H9 (cell line): ENCODE data around the gene JADE2. TPM values are rescaled to one million over a fixed set of nuclear protein-coding genes. Genes with fewer than 3 reads are reported as not detected.

Experiments
- DNase-seq: peaks from one replicate; pipeline ENCODE4 v3.0.0-alpha.2; 2017
- H2AFZ ChIP-seq: one replicate; pipeline ENCODE4 v1.6.1; 2013; ENCODE audit warnings: mild to moderate bottlenecking, low read length, control low read depth, moderate library complexity
- H2AK5ac ChIP-seq: 2 replicates; pipeline ENCODE4 v1.6.1; 2013; ENCODE audit warnings: low read length, control low read depth, mixed read lengths; ENCODE audit not compliant: insufficient read length
- H2BK120ac ChIP-seq: one replicate; pipeline ENCODE4 v1.6.1; 2013; ENCODE audit warnings: low read depth, mild to moderate bottlenecking, low read length, control low read depth, inconsistent platforms; ENCODE audit not compliant: poor library complexity, severe bottlenecking
- H2BK12ac ChIP-seq: 2 replicates; pipeline ENCODE4 v1.6.1; 2013; ENCODE audit warnings: low read length, control low read depth, mixed read lengths, low read depth; ENCODE audit not compliant: insufficient read length
- H2BK15ac ChIP-seq: 2 replicates; pipeline ENCODE4 v1.6.1; 2013; ENCODE audit warnings: low read depth, low read length, control low read depth
- H2BK20ac ChIP-seq: one replicate; pipeline ENCODE4 v1.6.1; 2013; ENCODE audit warnings: low read depth, mild to moderate bottlenecking, low read length, control low read depth, inconsistent platforms; ENCODE audit not compliant: poor library complexity, severe bottlenecking
- H2BK5ac ChIP-seq: 2 replicates; pipeline ENCODE4 v1.6.1; 2013; ENCODE audit warnings: low read length, control low read depth, mixed read lengths; ENCODE audit not compliant: insufficient read length
- H3K14ac ChIP-seq: 2 replicates; pipeline ENCODE4 v1.6.1; 2013; ENCODE audit warnings: low read length, control low read depth; ENCODE audit not compliant: insufficient read depth
- H3K18ac ChIP-seq: 2 replicates; pipeline ENCODE4 v1.6.1; 2013; ENCODE audit warnings: low read depth, mild to moderate bottlenecking, mixed read lengths, low read length, control low read depth; ENCODE audit not compliant: insufficient read length
- H3K23ac ChIP-seq: 2 replicates; pipeline ENCODE4 v1.6.1; 2013; ENCODE audit warnings: low read length, control low read depth, mixed read lengths, low read depth; ENCODE audit not compliant: insufficient read length
- H3K23me2 ChIP-seq: 2 replicates; pipeline ENCODE4 v1.6.1; 2013; ENCODE audit warnings: low read depth, mild to moderate bottlenecking, mixed read lengths, low read length, control low read depth; ENCODE audit not compliant: insufficient read length, poor library complexity, severe bottlenecking
- H3K27ac ChIP-seq: 2 replicates; pipeline ENCODE4 v1.5.1; 2013; ENCODE audit warnings: low read length, control low read depth, mixed read lengths, low read depth; ENCODE audit not compliant: insufficient read length
- H3K27me3 ChIP-seq: 2 replicates; pipeline ENCODE4 v1.6.1; 2013; ENCODE audit warnings: low read length, control low read depth, inconsistent platforms; ENCODE audit not compliant: insufficient read depth
- H3K4ac ChIP-seq: 2 replicates; pipeline ENCODE4 v1.6.1; 2013; ENCODE audit warnings: low read depth, mild to moderate bottlenecking, control low read depth, inconsistent platforms, low read length, moderate library complexity
- H3K4me1 ChIP-seq: 2 replicates; pipeline ENCODE4 v1.6.1; 2013; ENCODE audit warnings: low read length, control low read depth, inconsistent platforms; ENCODE audit not compliant: insufficient read depth
- H3K4me2 ChIP-seq: 2 replicates; pipeline ENCODE4 v1.6.1; 2013; ENCODE audit warnings: low read length, control low read depth, mixed read lengths; ENCODE audit not compliant: insufficient read length, insufficient read depth
- H3K56ac ChIP-seq: 2 replicates; pipeline ENCODE4 v1.6.1; 2013; ENCODE audit warnings: low read depth, mild to moderate bottlenecking, mixed read lengths, low read length, control low read depth; ENCODE audit not compliant: insufficient read length
- H3K79me1 ChIP-seq: 2 replicates; pipeline ENCODE4 v1.6.1; 2013; ENCODE audit warnings: low read depth, mild to moderate bottlenecking, moderate library complexity, low read length, control low read depth, inconsistent platforms; ENCODE audit not compliant: insufficient read depth, poor library complexity, severe bottlenecking
- H3K79me2 ChIP-seq: 2 replicates; pipeline ENCODE4 v1.6.1; 2013; ENCODE audit warnings: low read length, control low read depth, inconsistent platforms; ENCODE audit not compliant: insufficient read depth
- H3K9ac ChIP-seq: 2 replicates; pipeline ENCODE4 v1.6.1; 2013; ENCODE audit warnings: low read length, control low read depth, mixed read lengths; ENCODE audit not compliant: insufficient read length; ENCODE audit errors: extremely low read depth
- H3K9me3 ChIP-seq: one replicate; pipeline ENCODE4 v1.6.1; 2013; ENCODE audit warnings: low read depth, low read length, inconsistent platforms; ENCODE audit not compliant: control insufficient read depth
- H3T11ph ChIP-seq: one replicate; pipeline ENCODE4 v1.6.1; 2013; ENCODE audit warnings: mild to moderate bottlenecking, low read length, control low read depth, inconsistent platforms
- H4K20me1 ChIP-seq: one replicate; pipeline ENCODE4 v1.6.1; 2013; ENCODE audit not compliant: control insufficient read depth, insufficient read length, insufficient read depth
- H4K5ac ChIP-seq: 2 replicates; pipeline ENCODE4 v1.6.1; 2013; ENCODE audit warnings: low read depth, mild to moderate bottlenecking, mixed read lengths, low read length, control low read depth; ENCODE audit not compliant: insufficient read length
- H4K8ac ChIP-seq: replicated peaks from 2 replicates; pipeline ENCODE4 v1.6.1; 2013; ENCODE audit warnings: low read length, control low read depth, mixed read lengths, low read depth; ENCODE audit not compliant: insufficient read length
- H4K91ac ChIP-seq: 2 replicates; pipeline ENCODE4 v1.6.1; 2013; ENCODE audit warnings: low read depth, mild to moderate bottlenecking, moderate library complexity, mixed read lengths, low read length, control low read depth; ENCODE audit not compliant: insufficient read length
- H3K27ac Mint-ChIP-seq, 3 experiments: 2 replicates in 2 of 3; 3 replicates in 1 of 3; pipeline ENCODE4 v1.8.0; 2020 to 2021; ENCODE audit warnings: mixed read lengths in 3 of 3, mild to moderate bottlenecking in 1 of 3, moderate library complexity in 1 of 3
- H3K27me3 Mint-ChIP-seq: 2 replicates; pipeline ENCODE4 v1.8.0; 2021; ENCODE audit warnings: low read depth, mild to moderate bottlenecking, moderate library complexity, mixed read lengths
- H3K36me3 Mint-ChIP-seq, 3 experiments: 2 replicates in 2 of 3; 3 replicates in 1 of 3; pipeline ENCODE4 v1.8.0; 2020 to 2021; ENCODE audit warnings: low read depth in 3 of 3, mixed read lengths in 3 of 3; ENCODE audit not compliant: insufficient read depth in 1 of 3
- H3K4me1 Mint-ChIP-seq, 2 experiments: 2 replicates each; pipeline ENCODE4 v1.8.0; 2020; ENCODE audit warnings: mixed read lengths in 2 of 2
- H3K4me3 Mint-ChIP-seq, 2 experiments: 2 replicates in 1 of 2; 3 replicates in 1 of 2; pipeline ENCODE4 v1.8.0; 2020 to 2021; ENCODE audit warnings: mild to moderate bottlenecking in 2 of 2, mixed read lengths in 2 of 2, moderate library complexity in 1 of 2
- H3K9me3 Mint-ChIP-seq, 2 experiments: 2 replicates in 1 of 2; 3 replicates in 1 of 2; pipeline ENCODE4 v1.8.0; 2020; ENCODE audit warnings: mild to moderate bottlenecking in 2 of 2, mixed read lengths in 2 of 2, moderate library complexity in 1 of 2
- CTCF ChIP-seq: fragments of 200-600 bp; sonication (generic); conservative IDR thresholded peaks from 3 replicates; pipeline ENCODE4 v1.8.0; 2021; ENCODE audit warnings: antibody characterized with exemption, mild to moderate bottlenecking
- WGBS: extraction: QIAGEN DNeasy Blood & Tissue Kit; methylation state at CpG from one replicate; pipeline ENCODE4 v1.1.7; 2013; ENCODE audit warnings: missing lambda C conversion rate, low lambda C conversion rate, mixed read lengths; ENCODE audit not compliant: insufficient read length; ENCODE audit errors: extremely low coverage; 5-methylcytosine and 5-hydroxymethylcytosine counted together
- total RNA-seq: library from RNA; stranded (reverse); gene quantifications from 2 replicates; pipeline ENCODE4 v1.2.1, GENCODE V29; 2021

JADE2 gene
- total RNA-seq, 1 experiment from 2014 or later = 99.7 TPM

- H3K4me1 Mint-ChIP-seq = peaks cover 5 to 7% of the 10 kb centered on the region in 2 experiments
These were observed 57.5 kb downstream of the JADE2 start for GRCh38 chr5:134582941-134583340.

More at GRCh38 chr5:134582941-134583340, 57.5 kb downstream of the JADE2 start:
- H3K4ac ChIP-seq = no peak overlapping the region
- no peak overlapping the region for H2BK15ac ChIP-seq
- no peak overlapping the region for H4K5ac ChIP-seq
- WGBS = no CpG with 5 or more reads among the region's 10 CpGs
- H2BK20ac ChIP-seq = no peak overlapping the region
- H2AFZ ChIP-seq = no peak overlapping the region
- H3K9me3 ChIP-seq = no peaks in the 10 kb centered on the region
- no peak for DNase-seq
- H3K14ac ChIP-seq = no peak overlapping the region
- no peak overlapping the region for H3K56ac ChIP-seq
- no peaks in the 10 kb centered on the region for H3K27me3 ChIP-seq
- no peak overlapping the region for H2BK120ac ChIP-seq
- H3K79me1 ChIP-seq = no peaks in the 10 kb centered on the region
- H3K18ac ChIP-seq = no peak overlapping the region
- Mint-ChIP-seq H3K36me3 (peaks cover 9 to 30% (median 17%) of the 10 kb centered on the region in 3 experiments; a peak in 6 of 7 replicates), H3K27ac (peak overlapping the region in 1 of 3 experiments; percentile 59; a peak in 2 of 7 replicates), H3K9me3 (no peaks in the 10 kb centered on the region), H3K4me3 (no peak overlapping the region), H3K27me3 (no peaks in the 10 kb centered on the region)
- H3T11ph ChIP-seq = no peak overlapping the region
- H2BK5ac ChIP-seq = no peak overlapping the region
- H3K23ac ChIP-seq = no peak overlapping the region
- H2BK12ac ChIP-seq = no peak overlapping the region
- H3K4me2 ChIP-seq = no peak overlapping the region
- no peak overlapping the region for H2AK5ac ChIP-seq
- no peaks in the 10 kb centered on the region for H3K79me2 ChIP-seq
- no peaks in the 10 kb centered on the region for H4K20me1 ChIP-seq
- TF ChIP-seq CTCF = no peak
- no peaks in the 10 kb centered on the region for H3K23me2 ChIP-seq
- H4K8ac ChIP-seq = no peak overlapping the region
- no peak overlapping the region for H3K9ac ChIP-seq
- no peak overlapping the region for H3K27ac ChIP-seq
- no peak overlapping the region for H4K91ac ChIP-seq
- no peaks in the 10 kb centered on the region for H3K4me1 ChIP-seq
